Cardiac muscle cell (in vitro differentiated cells and primary cell): Measurements from ENCODE around the gene TRMU. TPM values are rescaled to one million over a fixed set of nuclear protein-coding genes. Genes with fewer than 3 reads are reported as not detected.

Experiments
- DNase-seq, 2 donors: peaks; one replicate each; pipeline versions ENCODE4 v3.0.0 to v3.0.0-alpha.2; 2010 to 2017; ENCODE audit warnings: low read depth in 1 of 2, low spot score in 1 of 2
- H3K27ac ChIP-seq: fragments of 200-600 bp; sonication (generic); 2 replicates; pipeline ENCODE4 v1.5.1; 2016
- H3K27me3 ChIP-seq: fragments of 200-600 bp; sonication (generic); 2 replicates; pipeline ENCODE4 v1.6.0; 2016; ENCODE audit warnings: control low read depth
- H3K36me3 ChIP-seq: fragments of 200-600 bp; sonication (generic); 2 replicates; pipeline ENCODE4 v1.5.1; 2016; ENCODE audit warnings: control low read depth
- H3K4me1 ChIP-seq: fragments of 200-600 bp; sonication (generic); 2 replicates; pipeline ENCODE4 v1.8.1; 2017; ENCODE audit warnings: low read depth, mild to moderate bottlenecking, mixed run types
- H3K4me3 ChIP-seq: fragments of 200-600 bp; sonication (generic); 2 replicates; pipeline ENCODE4 v1.5.1; 2016; ENCODE audit warnings: mild to moderate bottlenecking
- H3K9me3 ChIP-seq: fragments of 200-600 bp; sonication (generic); 2 replicates; pipeline ENCODE4 v1.5.1; 2017; ENCODE audit warnings: low read depth, mild to moderate bottlenecking, control low read depth
- CTCF ChIP-seq: IDR thresholded peaks from 2 replicates; pipeline ENCODE4 v1.5.1; 2012; ENCODE audit warnings: low read depth, mild to moderate bottlenecking, low read length
- polyA plus RNA-seq: library from polyadenylated mRNA; unstranded; fragments of >200 nt; fragmentation: Nextera tagmentation; extraction: Ambion mirVana; gene quantifications from 2 replicates; pipeline ENCODE4 v1.2.1, GENCODE V29; 2016
- total RNA-seq: library from RNA; depleted of rRNA; stranded (reverse); fragments of >200 nt; gene quantifications from 2 replicates; pipeline ENCODE4 v1.2.3, GENCODE V29; 2016

The TRMU gene
- total and polyA plus RNA-seq, 2 experiments from 2014 or later = 127 to 130 TPM

GRCh38 chr22:46387748-46388147 lies 52.2 kb downstream of the TRMU start:
- no peaks in the 10 kb centered on the region for H3K4me1 ChIP-seq
- H3K36me3 ChIP-seq = peaks cover 7% of the 10 kb centered on the region
- no peak for DNase-seq
- H3K4me3 ChIP-seq = no peak overlapping the region
- H3K27ac ChIP-seq = no peak overlapping the region
- H3K27me3 ChIP-seq = no peaks in the 10 kb centered on the region
- no peak for TF ChIP-seq CTCF
- H3K9me3 ChIP-seq = no peaks in the 10 kb centered on the region

DNA sequence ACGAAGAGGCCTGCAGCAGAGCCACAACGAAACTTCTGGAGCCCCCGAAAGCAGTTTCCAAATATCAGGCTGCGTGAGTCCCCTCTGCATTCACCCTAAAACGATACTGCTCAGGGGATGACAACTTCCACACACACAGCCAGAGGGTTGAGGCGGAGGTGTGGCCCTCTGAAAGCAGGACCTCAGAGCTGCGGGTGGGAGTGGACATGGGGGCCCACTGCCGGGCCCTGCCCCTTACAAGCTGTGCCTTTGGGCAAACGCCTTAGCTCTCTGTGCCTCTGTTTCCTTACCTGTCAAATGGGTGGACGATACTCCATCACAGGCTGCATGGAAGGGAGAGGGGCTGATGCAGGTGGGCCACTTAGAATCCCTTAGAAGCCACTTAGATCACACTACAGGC lies 53.1 kb downstream of the TRMU start:
- Histone ChIP-seq H3K9me3 (no peaks in the 10 kb centered on the region), H3K4me3 (no peak overlapping the region), H3K4me1 (no peaks in the 10 kb centered on the region), H3K27ac (no peak overlapping the region), H3K36me3 (peaks cover 2% of the 10 kb centered on the region), H3K27me3 (no peaks in the 10 kb centered on the region)
- no peak for DNase-seq
- no peak for TF ChIP-seq CTCF

DNA sequence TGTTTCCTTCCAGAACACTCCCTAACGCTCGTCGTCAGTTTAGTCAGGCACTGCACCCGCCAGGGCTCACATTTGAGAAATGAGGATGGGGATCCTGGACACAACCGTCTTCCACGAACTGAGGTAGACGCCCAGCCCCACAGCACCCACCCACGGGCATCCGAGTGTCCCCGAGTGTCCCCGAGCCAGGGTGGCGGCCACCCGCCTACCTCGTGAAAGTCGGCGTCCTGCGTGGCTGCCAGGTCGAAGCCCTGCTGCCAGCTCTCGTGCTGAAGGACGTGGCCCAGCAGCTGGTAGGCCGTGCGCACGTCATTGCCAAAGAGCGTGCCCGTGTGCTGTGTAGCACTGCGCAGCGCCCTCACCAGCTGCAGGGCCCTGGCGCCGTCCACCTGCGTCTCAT lies 53.6 kb downstream of the TRMU start:
- no peak for DNase-seq
- H3K4me3 ChIP-seq = no peak overlapping the region
- H3K9me3 ChIP-seq = no peaks in the 10 kb centered on the region
- no peak for TF ChIP-seq CTCF
- no peak overlapping the region for H3K27ac ChIP-seq
- H3K27me3 ChIP-seq = no peaks in the 10 kb centered on the region
- no peaks in the 10 kb centered on the region for H3K4me1 ChIP-seq
- peaks cover 2% of the 10 kb centered on the region for H3K36me3 ChIP-seq

DNA sequence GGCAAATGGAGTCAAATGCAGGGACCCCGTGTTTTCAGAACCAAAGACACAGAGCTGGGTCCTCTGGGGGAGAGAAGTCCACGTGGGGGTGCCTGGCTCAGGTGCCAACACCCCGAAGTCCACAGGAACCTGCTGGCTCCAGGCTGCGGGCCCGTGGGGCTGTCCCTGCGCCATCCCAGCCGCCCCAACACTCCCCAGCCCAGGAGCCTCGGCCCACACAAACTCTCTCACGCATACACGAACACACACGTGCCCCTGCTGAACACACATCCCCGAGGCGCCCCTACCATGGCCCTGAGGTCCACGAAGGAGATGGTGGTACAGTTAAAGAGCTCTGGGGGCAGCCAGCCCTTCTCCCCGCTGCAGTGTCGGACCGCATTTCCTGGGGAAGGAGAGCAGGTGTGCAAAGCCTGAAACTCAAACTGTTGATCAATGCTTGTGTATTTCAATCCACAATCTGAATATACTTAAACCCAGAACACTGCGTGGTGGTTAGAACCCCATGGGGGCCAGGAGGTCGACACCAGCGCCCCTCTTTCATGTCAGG lies 54.7 kb downstream of the TRMU start:
- H3K9me3 ChIP-seq = no peaks in the 10 kb centered on the region
- no peak for TF ChIP-seq CTCF
- H3K4me1 ChIP-seq = no peaks in the 10 kb centered on the region
- no peak overlapping the region for H3K4me3 ChIP-seq
- H3K36me3 ChIP-seq = peaks cover 2% of the 10 kb centered on the region
- DNase-seq = no peak
- no peaks in the 10 kb centered on the region for H3K27me3 ChIP-seq
- no peak overlapping the region for H3K27ac ChIP-seq

- H3K27me3 ChIP-seq = no peaks in the 10 kb centered on the region
- H3K4me3 ChIP-seq = no peak overlapping the region
- no peaks in the 10 kb centered on the region for H3K9me3 ChIP-seq
- peak; percentile 57 for TF ChIP-seq CTCF
- H3K27ac ChIP-seq = no peak overlapping the region
- peak in 1 of 2 donors; percentile 71 for DNase-seq
- H3K36me3 ChIP-seq = peaks cover 5% of the 10 kb centered on the region
- H3K4me1 ChIP-seq = no peaks in the 10 kb centered on the region
Observed at GRCh38 chr22:46390652-46391301, 55.3 kb downstream of the TRMU start.
